Body of pancreas (tissue), 4 donors: ENCODE data around the gene KCNJ11. TPM values are rescaled to one million over a fixed set of nuclear protein-coding genes. Genes with fewer than 3 reads are reported as not detected.

Experiments used
- ATAC-seq: fragments of 150-250 bp; one replicate; pipeline ENCODE4 v1.9.1; 2016
- DNase-seq, 4 donors: peaks; one replicate each; pipeline ENCODE4 v3.0.0-alpha.2; 2019
- H3K27ac ChIP-seq, 4 donors: fragments of 200-600 bp; sonication (generic); 1 replicate in 3 of 4; 2 replicates in 1 of 4; pipeline versions ENCODE4 v1.5.1 to v1.6.1; 2016 to 2019; ENCODE audit warnings: mild to moderate bottlenecking in 1 of 4, mixed read lengths in 1 of 4, moderate library complexity in 1 of 4
- H3K27me3 ChIP-seq, 2 donors: fragments of 200-600 bp; sonication (generic); one replicate each; pipeline ENCODE4 v1.6.0; 2016; ENCODE audit warnings: mild to moderate bottlenecking in 1 of 2
- H3K36me3 ChIP-seq, 2 donors: fragments of 200-600 bp; sonication (generic); replicated peaks in 1 of 2; 2 replicates each; pipeline ENCODE4 v1.5.1; 2016; ENCODE audit warnings: low read depth in 2 of 2; ENCODE audit not compliant: insufficient read depth in 1 of 2
- H3K4me1 ChIP-seq: fragments of 200-600 bp; sonication (generic); one replicate; pipeline ENCODE4 v1.6.0; 2016
- H3K4me3 ChIP-seq, 2 donors: fragments of 200-600 bp; sonication (generic); 1 replicate in 1 of 2; 2 replicates in 1 of 2; pipeline ENCODE4 v1.5.1; 2016 to 2019
- H3K9me3 ChIP-seq, 3 donors: fragments of 200-600 bp; sonication (generic); 1 replicate in 2 of 3; 2 replicates in 1 of 3; pipeline ENCODE4 v1.5.1; 2016
- POLR2A ChIP-seq, 3 donors: fragments of 450-650 bp; IDR thresholded peaks; one replicate each; pipeline ENCODE4 v1.6.1; 2016; ENCODE audit warnings: antibody characterized with exemption in 3 of 3, mild to moderate bottlenecking in 2 of 3
- WGBS, 2 donors: methylation state at CpG; one replicate each; pipeline ENCODE4 v1.1.5; 2017; 5-methylcytosine and 5-hydroxymethylcytosine counted together
- intact Hi-C: fragments of 100-400 bp; cut with DNase I; formaldehyde crosslinking; loops from one replicate; pipeline ENCODE4 v1.15.1; 2023
- total RNA-seq, 2 donors: library from RNA; depleted of rRNA; stranded (reverse); fragments of >200 nt; gene quantifications; one replicate each; pipeline ENCODE4 v1.1.0, GENCODE V29; 2016
- TF ChIP-seq, protein P1 (sequence below), 7 experiments: fragments of 450-650 bp in 4 of 7; fragments of 200-600 bp in 3 of 7; sonication (generic) in 3 of 7; IDR thresholded peaks; one replicate each; pipeline ENCODE4 v1.5.1; 2016 to 2019; ENCODE audit warnings: antibody characterized with exemption in 7 of 7

KCNJ11 gene
- total RNA-seq = 10 to 100 TPM in 1 of 2 donors, 1 to 10 TPM in 1; 7.6 to 39.4 TPM

DNA sequence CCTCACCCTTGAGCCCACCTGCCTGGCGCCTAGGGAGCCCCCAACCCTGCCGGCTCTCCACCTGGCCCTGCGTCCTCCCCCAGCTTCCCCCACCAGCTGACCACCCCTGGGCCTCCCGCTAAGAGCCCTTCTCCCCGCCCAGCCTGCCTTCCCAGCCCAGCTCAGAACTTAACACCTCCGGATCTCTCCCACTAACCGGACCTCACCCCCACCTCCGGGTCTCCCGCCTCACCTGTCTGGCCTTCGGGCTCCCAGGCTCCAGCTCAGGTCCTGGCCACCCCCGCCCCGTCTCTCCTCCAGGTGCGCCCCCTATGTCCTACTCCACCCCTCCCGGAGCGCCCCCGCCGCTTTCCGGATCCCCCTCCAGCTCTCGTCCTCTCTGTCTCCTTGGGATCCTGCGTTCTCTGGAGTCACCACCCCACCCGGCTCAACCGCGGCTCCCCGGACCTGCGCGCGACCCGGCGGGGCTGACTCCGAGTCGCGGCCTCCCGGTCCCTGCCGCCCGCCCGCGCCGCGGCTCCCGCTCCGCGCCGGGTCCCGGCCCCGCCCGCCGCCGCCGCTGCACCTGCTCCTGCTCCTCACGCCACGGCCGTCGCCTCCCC, at the start of gene KCNJ11:
Gene KCNJ11 (minus strand): TSS at position 51 of the 602 bp plus-strand sequence. CDS start 568 bp downstream, outside the sequence.
- intact Hi-C loops = no loop called here
- ATAC-seq (peak; percentile 72), DNase-seq (peak; percentile 39 to 56 (median 49))
- Histone ChIP-seq H3K9me3 (no peaks in the 10 kb centered on the region), H3K27me3 (no peaks in the 10 kb centered on the region), H3K4me1 (peaks cover 30% of the 10 kb centered on the region), H3K36me3 (no peaks in the 10 kb centered on the region), H3K4me3 (peak within 1 kb of the TSS in 1 of 2 donors; percentile 21), H3K27ac (peak within 1 kb of the TSS; percentile 79 to 85 (median 84))
- 4 to 5% methylated on average over 17 to 46 of the region's 53 CpGs for WGBS, 2 donors
- TF ChIP-seq, protein P1, sequence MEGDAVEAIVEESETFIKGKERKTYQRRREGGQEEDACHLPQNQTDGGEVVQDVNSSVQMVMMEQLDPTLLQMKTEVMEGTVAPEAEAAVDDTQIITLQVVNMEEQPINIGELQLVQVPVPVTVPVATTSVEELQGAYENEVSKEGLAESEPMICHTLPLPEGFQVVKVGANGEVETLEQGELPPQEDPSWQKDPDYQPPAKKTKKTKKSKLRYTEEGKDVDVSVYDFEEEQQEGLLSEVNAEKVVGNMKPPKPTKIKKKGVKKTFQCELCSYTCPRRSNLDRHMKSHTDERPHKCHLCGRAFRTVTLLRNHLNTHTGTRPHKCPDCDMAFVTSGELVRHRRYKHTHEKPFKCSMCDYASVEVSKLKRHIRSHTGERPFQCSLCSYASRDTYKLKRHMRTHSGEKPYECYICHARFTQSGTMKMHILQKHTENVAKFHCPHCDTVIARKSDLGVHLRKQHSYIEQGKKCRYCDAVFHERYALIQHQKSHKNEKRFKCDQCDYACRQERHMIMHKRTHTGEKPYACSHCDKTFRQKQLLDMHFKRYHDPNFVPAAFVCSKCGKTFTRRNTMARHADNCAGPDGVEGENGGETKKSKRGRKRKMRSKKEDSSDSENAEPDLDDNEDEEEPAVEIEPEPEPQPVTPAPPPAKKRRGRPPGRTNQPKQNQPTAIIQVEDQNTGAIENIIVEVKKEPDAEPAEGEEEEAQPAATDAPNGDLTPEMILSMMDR (IDR thresholded peaks at IDR 0.05) = no peak
- TF ChIP-seq POLR2A (IDR thresholded peaks at IDR 0.05) = no peak

DNA sequence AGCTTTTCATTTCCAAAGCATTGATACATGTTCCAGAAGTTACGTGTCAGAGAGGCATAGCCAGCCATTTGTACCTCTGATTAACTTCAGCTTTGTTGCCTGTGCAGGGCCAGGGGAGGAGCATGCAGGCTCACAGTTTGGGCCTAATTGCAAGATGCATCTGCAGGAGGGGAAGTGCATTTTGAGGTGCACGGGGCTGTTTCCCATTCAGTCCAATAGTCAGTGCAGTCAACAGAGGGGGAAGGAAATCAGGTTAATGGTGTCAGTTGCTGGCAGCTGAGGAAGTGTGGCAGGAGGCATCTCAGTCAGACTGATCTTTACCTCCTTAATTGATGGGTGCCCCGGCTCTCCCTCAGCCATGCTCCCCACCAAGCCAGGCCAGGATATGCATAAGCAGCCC, 48.9 kb upstream of the KCNJ11 start:
- TF ChIP-seq, protein P1 (IDR thresholded peaks at IDR 0.05) = no peak
- TF ChIP-seq POLR2A (IDR thresholded peaks at IDR 0.05) = no peak
- DNase-seq (no peak), ATAC-seq (no peak)
- 83 to 87% methylated on average over 2 to 3 of the region's 3 CpGs for WGBS, 2 donors
- Histone ChIP-seq H3K27me3 (no peaks in the 10 kb centered on the region), H3K4me3 (no peak overlapping the region), H3K36me3 (no peaks in the 10 kb centered on the region), H3K27ac (no peak overlapping the region), H3K9me3 (no peaks in the 10 kb centered on the region), H3K4me1 (peaks cover 7% of the 10 kb centered on the region)
- intact Hi-C loops = no loop called here

DNA sequence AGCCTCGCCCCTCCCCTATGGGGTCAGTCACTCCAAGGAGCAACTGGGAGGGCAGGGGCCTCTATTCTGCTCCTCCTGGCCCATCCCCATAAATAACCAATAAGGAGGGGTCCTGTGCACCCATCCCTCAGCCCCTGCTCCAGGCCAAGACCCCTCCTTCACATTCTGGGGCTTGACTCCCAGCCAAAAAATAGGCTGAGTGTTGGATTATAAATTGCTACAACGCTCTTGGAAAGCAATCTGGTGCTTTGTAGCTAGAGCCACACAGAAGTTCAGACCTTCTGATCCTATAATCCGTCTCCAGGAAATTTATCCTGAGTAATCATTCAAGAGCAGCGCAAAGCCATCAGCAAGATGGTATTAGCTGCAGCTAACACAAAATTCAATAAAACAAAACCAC, 45.6 kb upstream of the KCNJ11 start:
- ATAC-seq (no peak), DNase-seq (no peak)
- intact Hi-C loops = no loop called here
- Histone ChIP-seq H3K36me3 (no peaks in the 10 kb centered on the region), H3K9me3 (no peaks in the 10 kb centered on the region), H3K4me1 (peaks cover under 1% of the 10 kb centered on the region), H3K4me3 (no peak overlapping the region), H3K27ac (no peak overlapping the region), H3K27me3 (no peaks in the 10 kb centered on the region)
- TF ChIP-seq, protein P1 (IDR thresholded peaks at IDR 0.05) = no peak
- TF ChIP-seq POLR2A (IDR thresholded peaks at IDR 0.05) = no peak
- WGBS, 2 donors = 78 to 90% methylated on average over 3 to 4 of the region's 4 CpGs

DNA sequence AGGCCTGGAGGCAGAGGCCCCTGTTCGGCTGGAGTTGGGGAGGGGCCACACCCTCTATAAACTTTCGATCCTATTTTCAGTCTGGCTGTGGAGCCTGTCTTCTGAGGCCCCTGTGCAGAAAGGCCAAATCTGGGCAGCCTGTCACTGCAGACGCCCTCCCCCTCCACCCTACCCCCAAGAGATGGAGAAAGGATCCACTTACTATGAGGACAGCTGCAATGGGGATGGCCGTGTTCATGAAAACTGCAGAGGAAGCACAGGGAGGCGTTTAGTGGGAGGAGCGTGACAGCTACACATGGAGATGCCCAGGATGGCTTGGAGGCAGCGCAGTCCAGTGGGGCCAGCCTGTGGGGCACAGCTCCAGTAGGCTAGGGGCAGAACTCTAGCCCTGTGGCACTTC, 43.5 kb upstream of the KCNJ11 start:
- WGBS, 2 donors = 80% methylated on average over 7 of the region's 7 CpGs
- H3K9me3 ChIP-seq = no peaks in the 10 kb centered on the region
- no peak for ATAC-seq
- no peaks in the 10 kb centered on the region for H3K4me1 ChIP-seq
- DNase-seq = no peak
- H3K36me3 ChIP-seq = no peaks in the 10 kb centered on the region
- intact Hi-C loops = no loop called here
- no peak overlapping the region for H3K27ac ChIP-seq
- H3K27me3 ChIP-seq = no peaks in the 10 kb centered on the region
- H3K4me3 ChIP-seq = no peak overlapping the region
- TF ChIP-seq, protein P1 (IDR thresholded peaks at IDR 0.05) = no peak
- TF ChIP-seq POLR2A (IDR thresholded peaks at IDR 0.05) = no peak

DNA sequence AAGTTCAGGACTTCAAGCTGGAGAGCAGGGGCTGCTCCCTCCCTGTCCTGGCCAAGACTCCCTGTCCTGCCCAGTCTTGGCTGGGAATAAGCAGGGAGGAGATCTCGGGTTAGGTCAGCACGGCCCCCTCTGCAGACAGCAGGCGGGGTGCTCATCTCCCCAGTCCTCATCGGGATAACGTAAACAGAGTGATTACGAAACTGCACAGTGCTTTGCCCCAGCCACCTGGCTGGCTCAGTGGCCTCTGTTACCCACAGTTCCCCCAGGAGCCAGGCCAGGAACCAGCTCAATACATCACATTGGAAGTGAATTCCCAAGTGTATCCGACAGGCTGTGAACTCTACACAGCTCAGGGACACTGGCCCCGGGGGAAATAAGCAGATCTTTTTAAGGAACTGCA, 42.7 kb upstream of the KCNJ11 start:
- TF ChIP-seq, protein P1 (IDR thresholded peaks at IDR 0.05) = no peak
- TF ChIP-seq POLR2A (IDR thresholded peaks at IDR 0.05) = no peak
- no peak for ATAC-seq
- no peak overlapping the region for H3K27ac ChIP-seq
- no peaks in the 10 kb centered on the region for H3K27me3 ChIP-seq
- 50 to 52% methylated on average over 2 to 8 of the region's 8 CpGs for WGBS, 2 donors
- H3K36me3 ChIP-seq = no peaks in the 10 kb centered on the region
- no peak for DNase-seq
- intact Hi-C loops = no loop called here
- H3K4me1 ChIP-seq = no peaks in the 10 kb centered on the region
- no peak overlapping the region for H3K4me3 ChIP-seq
- H3K9me3 ChIP-seq = no peaks in the 10 kb centered on the region
